Stimulated activated CD8-positive, alpha-beta memory T cell treated with anti-CD3 and anti-CD28 coated beads, Interleukin-15, amount 100 ng/mL, for 48 hours (primary cell): ENCODE measurements around the gene GUCY2D.

Experiments
- DNase-seq, 2 donors: peaks; one replicate each; pipeline ENCODE4 v3.0.0-alpha.2; 2020; ENCODE audit warnings: low read depth in 2 of 2

GUCY2D gene

DNA sequence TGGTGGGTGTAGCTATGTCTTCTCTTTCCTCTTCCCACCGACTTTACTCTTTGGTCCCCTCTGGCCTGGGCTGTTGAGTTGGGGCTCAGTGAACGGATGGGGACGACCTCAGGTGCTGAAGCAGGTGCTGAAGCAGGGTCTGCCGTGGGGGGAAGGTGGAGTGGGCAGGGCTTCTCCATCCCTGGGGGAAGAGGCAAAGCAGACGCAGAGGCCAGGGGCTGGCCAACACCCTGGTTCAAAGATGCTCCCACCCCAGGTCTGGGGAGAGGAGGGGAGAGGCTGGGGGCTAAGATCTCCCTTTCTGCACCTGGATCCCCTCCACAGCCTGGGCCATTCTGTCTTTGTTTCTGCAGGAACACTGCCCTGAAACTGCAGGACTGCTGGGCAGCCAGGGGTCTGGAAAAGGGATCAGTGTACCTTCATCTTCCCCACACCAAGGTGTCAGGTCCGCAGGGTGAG is 62.2 kb downstream of the GUCY2D start:
- DNase-seq, result no peak

DNA sequence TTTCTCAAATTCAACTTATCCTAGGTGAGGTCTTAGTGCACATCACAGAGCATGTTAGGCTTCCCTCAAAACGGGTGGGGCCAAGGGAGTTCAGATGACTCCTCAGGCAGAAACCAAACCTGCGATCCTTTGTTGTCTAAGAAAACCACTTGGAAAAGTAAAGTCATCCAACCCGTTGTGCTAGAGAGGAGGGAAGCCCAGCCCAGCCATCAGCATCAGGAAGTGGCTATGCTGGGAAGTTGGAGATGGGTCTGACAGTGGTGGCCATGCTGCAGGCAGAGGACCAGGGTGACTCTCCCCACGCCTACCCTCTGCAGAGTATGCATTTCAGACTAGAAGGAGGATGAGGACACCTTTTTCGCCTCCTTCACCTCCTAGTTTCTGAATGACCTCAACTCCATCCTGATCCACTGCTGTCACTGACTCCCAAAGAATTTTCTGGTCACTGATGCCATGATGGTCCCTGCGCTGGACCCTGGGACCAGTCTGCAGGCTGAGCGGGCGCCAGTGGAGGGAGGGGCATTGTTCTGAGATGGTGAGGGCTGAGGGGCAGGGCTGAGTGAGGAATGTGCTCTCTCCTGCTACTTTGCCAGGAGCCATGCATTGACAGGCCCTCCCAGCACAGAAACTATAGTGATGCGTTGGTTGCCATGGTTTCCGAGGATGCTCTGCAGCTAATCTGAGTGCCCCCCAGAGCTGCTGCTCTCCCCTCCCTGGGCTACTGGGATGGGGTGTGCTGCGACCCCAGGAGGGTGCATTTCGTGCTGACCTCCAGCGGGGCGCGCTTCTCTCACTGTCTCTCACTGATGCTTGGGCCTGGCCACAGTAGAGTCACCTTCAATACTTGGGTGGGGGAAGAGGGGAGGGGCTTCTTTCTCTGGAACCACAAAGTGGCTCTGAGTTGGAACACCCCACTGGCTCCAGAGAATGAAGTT is 64.7 kb downstream of the GUCY2D start:
- no peak for DNase-seq

DNA sequence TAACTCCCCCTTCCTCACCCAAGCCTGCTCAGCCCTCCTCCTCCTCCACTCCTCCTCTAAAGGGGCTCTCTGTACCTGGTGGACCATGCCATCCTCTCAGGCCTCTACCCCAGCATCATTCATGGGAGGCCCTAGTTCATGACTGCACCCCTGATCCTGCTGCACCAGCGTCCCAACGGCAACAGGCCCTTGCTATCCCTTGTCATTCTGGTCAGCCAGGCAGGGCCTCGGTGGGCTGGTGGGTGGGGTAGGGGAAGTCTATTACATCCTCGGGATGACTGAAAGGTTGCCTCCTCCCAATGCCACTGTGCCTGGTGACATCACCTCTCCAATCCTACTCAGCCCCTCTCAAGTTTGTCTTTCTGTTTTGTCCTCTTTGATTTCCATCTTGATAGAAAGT is 65.4 kb downstream of the GUCY2D start:
- no peak for DNase-seq

DNA sequence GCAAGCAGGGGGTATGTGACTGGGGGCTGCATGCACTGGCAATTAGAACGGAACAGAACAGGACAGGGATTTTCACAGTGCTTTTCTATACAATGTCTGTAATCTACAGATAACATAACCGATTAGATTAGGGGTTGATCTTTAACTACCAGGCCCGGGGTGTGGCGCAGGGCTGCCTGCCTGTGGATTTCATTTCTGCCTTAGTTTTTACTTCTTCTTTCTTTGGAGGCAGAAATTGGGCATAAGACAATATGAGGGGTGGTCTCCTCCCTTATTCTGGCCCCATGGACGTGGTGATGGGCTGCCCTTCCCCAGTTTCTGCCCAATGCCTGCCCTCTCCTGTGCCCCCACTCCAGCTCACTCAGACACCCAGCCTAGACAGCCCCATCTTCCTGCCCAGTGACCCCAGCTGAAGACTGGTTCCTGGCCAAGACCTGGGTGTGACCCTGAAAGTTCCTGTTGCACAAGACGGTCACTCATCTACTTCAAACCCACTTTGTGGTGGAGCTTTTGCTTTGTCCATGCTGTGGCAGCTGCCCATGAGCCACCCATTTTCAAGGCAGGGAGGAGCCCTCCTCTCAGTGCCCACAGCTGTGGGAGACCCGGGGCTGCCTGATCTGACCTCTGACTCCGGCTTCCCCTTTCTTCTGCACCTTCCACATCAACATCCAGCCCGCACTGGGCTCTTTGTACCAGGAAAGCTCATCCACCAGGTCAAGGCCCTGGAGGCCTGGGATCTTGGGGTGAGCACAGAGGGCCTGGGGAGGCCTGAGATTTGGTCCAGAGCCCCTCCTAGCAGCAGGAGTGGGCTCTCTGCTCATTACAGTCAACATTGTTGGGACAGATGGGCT is 66.5 kb downstream of the GUCY2D start:
- no peak for DNase-seq

DNA sequence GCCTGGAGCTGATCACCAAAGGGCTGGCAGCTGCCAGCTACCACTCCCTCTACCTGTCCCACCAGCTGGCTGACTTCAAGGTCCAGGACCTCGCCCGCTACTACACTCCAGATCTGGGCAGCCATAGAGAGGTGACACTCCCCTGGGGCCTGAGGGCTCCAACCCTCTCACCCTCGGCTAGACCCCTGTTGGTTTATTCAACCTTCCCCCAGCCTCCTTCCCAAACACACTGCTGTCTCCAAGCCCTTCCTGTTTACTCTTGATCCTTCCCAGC is 67.1 kb downstream of the GUCY2D start:
- no peak for DNase-seq
